RWPE1 (cell line): ENCODE data around the gene UBE2G2.
A peak's percentile ranks its signal among the peaks of the same experiment; 100 is the strongest.

Experiments
- CTCF ChIA-PET: fragments of 350-600 bp; sonication (Branson Sonifier 250); formaldehyde crosslinking; extraction: SDS; loops from one replicate; lab custom pipeline; 2021; lab: Yijun Ruan, JAX
- POLR2A ChIA-PET: fragments of 400-600 bp; formaldehyde crosslinking; extraction: SDS; loops from one replicate; lab custom pipeline; 2020; ENCODE audit warnings: antibody characterized with exemption; ENCODE audit not compliant: low non-redundant PET; lab: Yijun Ruan, JAX
- DNase-seq: peaks from one replicate; pipeline ENCODE4 v3.0.0; 2012; ENCODE audit warnings: low spot score
- H3K27ac ChIP-seq: fragments of 450-650 bp; 2 replicates; pipeline ENCODE4 v1.5.1; 2017
- CTCF ChIP-seq: fragments of 450-650 bp; conservative IDR thresholded peaks from 2 replicates; pipeline ENCODE4 v1.5.1; 2017; ENCODE audit warnings: low read depth, mild to moderate bottlenecking

The UBE2G2 gene

GRCh38 chr21:44801468-44802395 is at the start of gene UBE2G2:
UBE2G2 (minus strand) TSS chr21:44801820; CDS start chr21:44801748, 72 bp downstream.
- H3K27ac ChIP-seq, result peak within 1 kb of the TSS; percentile 73
- DNase-seq, result peak; percentile 84
- ChIA-PET POLR2A (interaction anchor here (1.1 to 1.2 kb wide), 2 partner anchors 68 to 125 kb away, joined by 4 to 6 read pairs; no protein-coding TSS in a partner anchor), CTCF (interaction anchor here (0.6 to 1.7 kb wide), 10 partner anchors 8 to 342 kb away, joined by 3 to 8 read pairs (median 4); partner anchors contain the start of gene PTTG1IP)
- 0 out of 2 replicates have a peak, but pooled peaks have one; percentile 7 for TF ChIP-seq CTCF

- H3K27ac ChIP-seq, result peak overlapping the region; percentile 24
- ChIA-PET CTCF (no interaction called here), POLR2A (no interaction called here)
- no peak for TF ChIP-seq CTCF
- DNase-seq, result no peak
These were observed 49.5 kb upstream of the UBE2G2 start for GRCh38 chr21:44850905-44851657.

GRCh38 chr21:44850208-44850800 is 48.7 kb upstream of the UBE2G2 start:
- ChIA-PET CTCF (no interaction called here), POLR2A (no interaction called here)
- peak overlapping the region; percentile 24 for H3K27ac ChIP-seq
- TF ChIP-seq CTCF, result no peak
- no peak for DNase-seq

- POLR2A ChIA-PET, result no interaction called here
- H3K27ac ChIP-seq, result no peak overlapping the region
- DNase-seq, result no peak
- TF ChIP-seq CTCF, result no peak
- CTCF ChIA-PET, result no interaction called here
These were observed 48.1 kb upstream of the UBE2G2 start for GRCh38 chr21:44849616-44850130.

GRCh38 chr21:44848821-44849521 is 47.4 kb upstream of the UBE2G2 start:
- no peak for TF ChIP-seq CTCF
- no peak for DNase-seq
- CTCF ChIA-PET, result no interaction called here
- H3K27ac ChIP-seq, result peak overlapping the region; percentile 69; the same call in 1 of the 2 replicates
- POLR2A ChIA-PET, result no interaction called here
